Measurements from ENCODE around the gene GPR89B.
"Not testable (repeated sequence)": the region's sequence is repeated elsewhere in the genome, so short reads cannot be mapped to it uniquely, and the experiment has no call there.

The GPR89B gene

DNA sequence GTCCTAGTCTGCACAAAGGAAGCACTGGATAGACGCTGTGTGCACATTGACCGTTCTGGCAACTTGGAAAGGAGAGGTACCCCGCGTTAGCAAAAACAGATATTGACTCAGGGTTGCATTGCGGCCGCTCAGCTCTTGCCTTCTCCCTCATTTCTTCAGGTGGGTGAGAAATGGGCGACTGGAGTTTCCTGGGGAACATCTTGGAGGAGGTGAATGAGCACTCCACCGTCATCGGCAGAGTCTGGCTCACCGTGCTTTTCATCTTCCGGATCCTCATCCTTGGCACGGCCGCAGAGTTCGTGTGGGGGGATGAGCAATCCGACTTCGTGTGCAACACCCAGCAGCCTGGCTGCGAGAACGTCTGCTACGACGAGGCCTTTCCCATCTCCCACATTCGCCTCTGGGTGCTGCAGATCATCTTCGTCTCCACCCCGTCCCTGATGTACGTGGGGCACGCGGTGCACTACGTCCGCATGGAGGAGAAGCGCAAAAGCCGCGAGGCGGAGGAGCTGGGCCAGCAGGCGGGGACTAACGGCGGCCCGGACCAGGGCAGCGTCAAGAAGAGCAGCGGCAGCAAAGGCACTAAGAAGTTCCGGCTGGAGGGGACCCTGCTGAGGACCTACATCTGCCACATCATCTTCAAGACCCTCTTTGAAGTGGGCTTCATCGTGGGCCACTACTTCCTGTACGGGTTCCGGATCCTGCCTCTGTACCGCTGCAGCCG is 20.3 kb upstream of the GPR89B start:
- H3K27me3 ChIP-seq (replicated peaks in 2 of 5; ENCODE audit: control insufficient read depth in 4 of 5, insufficient read depth in 5 of 5, low read length in 4 of 5) = no peaks in the 10 kb centered on the region
- CTCF ChIA-PET = no interaction called here
- no peak overlapping the region for H3K27ac ChIP-seq (ENCODE audit: insufficient read depth in 1 of 2, low read depth in 1 of 2, low read length in 2 of 2, poor library complexity in 1 of 2, severe bottlenecking in 2 of 2)
- no peaks in the 10 kb centered on the region for H3K36me3 ChIP-seq (ENCODE audit: control insufficient read depth in 4 of 4, insufficient read depth in 4 of 4, low read length in 3 of 4)
- 98% methylated on average over 36 of the region's 44 CpGs for WGBS (ENCODE audit: insufficient coverage)
- DNase-seq = no peak
- no peak overlapping the region for H3K4me3 ChIP-seq (ENCODE audit: control insufficient read depth in 1 of 7, extremely low read depth in 1 of 7, insufficient read depth in 4 of 7, low read depth in 2 of 7, low read length in 6 of 7)
- H3K4me1 ChIP-seq (ENCODE audit: control extremely low read depth in 1 of 4, control insufficient read depth in 4 of 4, insufficient read depth in 4 of 4, low read length in 3 of 4) = peaks cover 0 to 7% (median 0%) of the 10 kb centered on the region in 4 experiments
- POLR2A ChIA-PET = no interaction called here
- H3K9me3 ChIP-seq (ENCODE audit: control extremely low read depth in 1 of 5, control insufficient read depth in 4 of 5, insufficient read depth in 2 of 5, low read depth in 1 of 5, low read length in 4 of 5) = no peaks in the 10 kb centered on the region

DNA sequence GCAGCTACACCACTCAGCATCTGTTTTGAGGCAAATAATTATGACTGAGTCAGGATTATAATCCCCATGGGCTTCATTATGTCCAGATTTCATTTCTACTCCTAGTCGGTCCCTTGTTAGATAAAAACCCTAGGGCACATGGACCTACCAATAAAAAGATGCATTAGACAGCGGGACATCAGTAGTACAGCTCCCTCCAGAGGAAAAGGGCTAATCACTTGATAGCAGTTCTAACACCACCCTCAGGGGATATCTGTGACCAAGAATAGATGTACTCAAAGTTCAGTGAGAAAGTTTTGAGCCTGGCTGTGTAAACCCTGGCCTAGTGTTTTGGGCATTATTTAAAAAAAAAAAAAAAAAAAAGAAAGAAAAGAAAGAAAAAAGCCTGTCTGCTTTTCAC is 15.7 kb upstream of the GPR89B start:
- H3K27ac ChIP-seq (ENCODE audit: insufficient read depth in 1 of 2, low read depth in 1 of 2, low read length in 2 of 2, poor library complexity in 1 of 2, severe bottlenecking in 2 of 2) = no peak overlapping the region
- H3K27me3 ChIP-seq (replicated peaks in 2 of 5; ENCODE audit: control insufficient read depth in 4 of 5, insufficient read depth in 5 of 5, low read length in 4 of 5) = peaks cover 0 to 2% (median 0%) of the 10 kb centered on the region in 5 experiments
- H3K4me3 ChIP-seq (ENCODE audit: control insufficient read depth in 1 of 7, extremely low read depth in 1 of 7, insufficient read depth in 4 of 7, low read depth in 2 of 7, low read length in 6 of 7) = no peak overlapping the region
- 100% methylated on average over 2 of the region's 2 CpGs for WGBS (ENCODE audit: insufficient coverage)
- peaks cover 0 to 1% (median 0%) of the 10 kb centered on the region in 5 experiments for H3K9me3 ChIP-seq (ENCODE audit: control extremely low read depth in 1 of 5, control insufficient read depth in 4 of 5, insufficient read depth in 2 of 5, low read depth in 1 of 5, low read length in 4 of 5)
- no peaks in the 10 kb centered on the region for H3K36me3 ChIP-seq (ENCODE audit: control insufficient read depth in 4 of 4, insufficient read depth in 4 of 4, low read length in 3 of 4)
- H3K4me1 ChIP-seq (ENCODE audit: control extremely low read depth in 1 of 4, control insufficient read depth in 4 of 4, insufficient read depth in 4 of 4, low read length in 3 of 4) = no peaks in the 10 kb centered on the region
- DNase-seq = no peak
- ChIA-PET CTCF (no interaction called here), POLR2A (no interaction called here)

- H3K4me3 ChIP-seq (ENCODE audit: control insufficient read depth in 1 of 7, extremely low read depth in 1 of 7, insufficient read depth in 4 of 7, low read depth in 2 of 7, low read length in 6 of 7) = no peak overlapping the region
- H3K36me3 ChIP-seq (ENCODE audit: control insufficient read depth in 4 of 4, insufficient read depth in 4 of 4, low read length in 3 of 4) = no peaks in the 10 kb centered on the region
- peaks cover 0 to 2% (median 0%) of the 10 kb centered on the region in 5 experiments for H3K27me3 ChIP-seq (replicated peaks in 2 of 5; ENCODE audit: control insufficient read depth in 4 of 5, insufficient read depth in 5 of 5, low read length in 4 of 5)
- 100% methylated on average over 4 of the region's 7 CpGs for WGBS (ENCODE audit: insufficient coverage)
- peaks cover 0 to 1% (median 0%) of the 10 kb centered on the region in 5 experiments for H3K9me3 ChIP-seq (ENCODE audit: control extremely low read depth in 1 of 5, control insufficient read depth in 4 of 5, insufficient read depth in 2 of 5, low read depth in 1 of 5, low read length in 4 of 5)
- ChIA-PET POLR2A (no interaction called here), CTCF (no interaction called here)
- no peak for DNase-seq
- no peaks in the 10 kb centered on the region for H3K4me1 ChIP-seq (ENCODE audit: control extremely low read depth in 1 of 4, control insufficient read depth in 4 of 4, insufficient read depth in 4 of 4, low read length in 3 of 4)
- no peak overlapping the region for H3K27ac ChIP-seq (ENCODE audit: insufficient read depth in 1 of 2, low read depth in 1 of 2, low read length in 2 of 2, poor library complexity in 1 of 2, severe bottlenecking in 2 of 2)
These were observed 14.8 kb upstream of the GPR89B start for GRCh38 chr1:147913362-147913942.

DNA sequence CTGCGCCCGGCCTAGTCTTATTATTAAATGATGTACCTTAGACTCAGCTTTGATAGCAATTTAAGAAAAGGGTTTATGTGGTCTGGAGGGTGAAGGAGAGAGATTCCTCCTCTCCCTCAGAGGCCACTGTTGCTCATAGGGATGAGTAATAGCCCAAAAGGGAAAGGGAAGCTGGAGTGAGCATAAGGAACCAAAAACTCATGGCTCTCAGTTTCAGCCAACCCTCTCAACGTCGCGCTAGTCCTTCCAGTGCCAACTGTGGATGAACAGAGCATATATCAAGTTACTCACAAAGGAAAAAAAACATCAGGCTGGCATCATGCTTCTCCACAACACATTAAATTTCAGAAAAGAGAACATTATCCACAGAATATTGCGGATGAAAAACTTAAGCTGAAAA is 8.3 kb upstream of the GPR89B start:
- Histone ChIP-seq H3K27ac (ENCODE audit: insufficient read depth in 1 of 2, low read depth in 1 of 2, low read length in 2 of 2, poor library complexity in 1 of 2, severe bottlenecking in 2 of 2) (no peak overlapping the region), H3K4me1 (ENCODE audit: control extremely low read depth in 1 of 4, control insufficient read depth in 4 of 4, insufficient read depth in 4 of 4, low read length in 3 of 4) (no peaks in the 10 kb centered on the region), H3K9me3 (ENCODE audit: control extremely low read depth in 1 of 5, control insufficient read depth in 4 of 5, insufficient read depth in 2 of 5, low read depth in 1 of 5, low read length in 4 of 5) (peaks cover 0 to 1% (median 0%) of the 10 kb centered on the region in 5 experiments), H3K36me3 (ENCODE audit: control insufficient read depth in 4 of 4, insufficient read depth in 4 of 4, low read length in 3 of 4) (no peaks in the 10 kb centered on the region), H3K4me3 (ENCODE audit: control insufficient read depth in 1 of 7, extremely low read depth in 1 of 7, insufficient read depth in 4 of 7, low read depth in 2 of 7, low read length in 6 of 7) (no peak overlapping the region), H3K27me3 (replicated peaks in 2 of 5; ENCODE audit: control insufficient read depth in 4 of 5, insufficient read depth in 5 of 5, low read length in 4 of 5) (peaks cover 0 to 2% (median 0%) of the 10 kb centered on the region in 5 experiments)
- POLR2A ChIA-PET = no interaction called here
- CTCF ChIA-PET = no interaction called here
- no peak for DNase-seq
- WGBS (ENCODE audit: insufficient coverage) = 100% methylated on average over 3 of the region's 6 CpGs

GRCh38 chr1:147924813-147925212 is 3.4 kb upstream of the GPR89B start:
- H3K36me3 ChIP-seq (ENCODE audit: control insufficient read depth in 4 of 4, insufficient read depth in 4 of 4, low read length in 3 of 4) = no peaks in the 10 kb centered on the region
- no peak overlapping the region for H3K27ac ChIP-seq (ENCODE audit: insufficient read depth in 1 of 2, low read depth in 1 of 2, low read length in 2 of 2, poor library complexity in 1 of 2, severe bottlenecking in 2 of 2)
- 100% methylated on average over 1 of the region's 1 CpG for WGBS (ENCODE audit: insufficient coverage)
- H3K27me3 ChIP-seq (replicated peaks in 2 of 5; ENCODE audit: control insufficient read depth in 4 of 5, insufficient read depth in 5 of 5, low read length in 4 of 5) = no peaks in the 10 kb centered on the region
- POLR2A ChIA-PET = no interaction called here
- H3K4me1 ChIP-seq (ENCODE audit: control extremely low read depth in 1 of 4, control insufficient read depth in 4 of 4, insufficient read depth in 4 of 4, low read length in 3 of 4) = peaks cover 0 to 4% (median 4%) of the 10 kb centered on the region in 4 experiments
- CTCF ChIA-PET = no interaction called here
- DNase-seq = no peak
- no peaks in the 10 kb centered on the region for H3K9me3 ChIP-seq (ENCODE audit: control extremely low read depth in 1 of 5, control insufficient read depth in 4 of 5, insufficient read depth in 2 of 5, low read depth in 1 of 5, low read length in 4 of 5)
- no peak overlapping the region for H3K4me3 ChIP-seq (ENCODE audit: control insufficient read depth in 1 of 7, extremely low read depth in 1 of 7, insufficient read depth in 4 of 7, low read depth in 2 of 7, low read length in 6 of 7)

- H3K27me3 ChIP-seq (replicated peaks in 2 of 5; ENCODE audit: control insufficient read depth in 4 of 5, insufficient read depth in 5 of 5, low read length in 4 of 5); POLR2A ChIA-PET; H3K4me1 ChIP-seq (ENCODE audit: control extremely low read depth in 1 of 4, control insufficient read depth in 4 of 4, insufficient read depth in 4 of 4, low read length in 3 of 4); H3K4me3 ChIP-seq (ENCODE audit: control insufficient read depth in 1 of 7, extremely low read depth in 1 of 7, insufficient read depth in 4 of 7, low read depth in 2 of 7, low read length in 6 of 7); CTCF ChIA-PET; H3K27ac ChIP-seq (ENCODE audit: insufficient read depth in 1 of 2, low read depth in 1 of 2, low read length in 2 of 2, poor library complexity in 1 of 2, severe bottlenecking in 2 of 2); H3K36me3 ChIP-seq (ENCODE audit: control insufficient read depth in 4 of 4, insufficient read depth in 4 of 4, low read length in 3 of 4); H3K9me3 ChIP-seq (ENCODE audit: control extremely low read depth in 1 of 5, control insufficient read depth in 4 of 5, insufficient read depth in 2 of 5, low read depth in 1 of 5, low read length in 4 of 5): not testable (repeated sequence)
- DNase-seq = peak in 1 of 3 donors; percentile 13
- WGBS (ENCODE audit: insufficient coverage) = no CpG with 5 or more reads among the region's 6 CpGs
These were observed 1.0 kb upstream of the GPR89B start for GRCh38 chr1:147927215-147927614.

- H3K4me3 ChIP-seq (ENCODE audit: control insufficient read depth in 1 of 7, extremely low read depth in 1 of 7, insufficient read depth in 4 of 7, low read depth in 2 of 7, low read length in 6 of 7); POLR2A ChIA-PET; H3K27me3 ChIP-seq (replicated peaks in 2 of 5; ENCODE audit: control insufficient read depth in 4 of 5, insufficient read depth in 5 of 5, low read length in 4 of 5); H3K9me3 ChIP-seq (ENCODE audit: control extremely low read depth in 1 of 5, control insufficient read depth in 4 of 5, insufficient read depth in 2 of 5, low read depth in 1 of 5, low read length in 4 of 5); DNase-seq; H3K27ac ChIP-seq (ENCODE audit: insufficient read depth in 1 of 2, low read depth in 1 of 2, low read length in 2 of 2, poor library complexity in 1 of 2, severe bottlenecking in 2 of 2); H3K36me3 ChIP-seq (ENCODE audit: control insufficient read depth in 4 of 4, insufficient read depth in 4 of 4, low read length in 3 of 4); CTCF ChIA-PET; H3K4me1 ChIP-seq (ENCODE audit: control extremely low read depth in 1 of 4, control insufficient read depth in 4 of 4, insufficient read depth in 4 of 4, low read length in 3 of 4): not testable (repeated sequence)
- no CpG with 5 or more reads among the region's 10 CpGs for WGBS (ENCODE audit: insufficient coverage)
These were observed 531 bp upstream of the GPR89B start for GRCh38 chr1:147927689-147928088.

All from common myeloid progenitor, CD34-positive (primary cell).